DOHH2 (cell line): ENCODE data around the gene FADD.
"Not testable (repeated sequence)": the region's sequence is repeated elsewhere in the genome, so short reads cannot be mapped to it uniquely, and the experiment has no call there.

ENCODE experiments used
- H3F3A ChIP-seq: fragments of 200-600 bp; sonication (generic), shearing (Covaris generic); 2 replicates; pipeline ENCODE4 v1.6.0; 2016; ENCODE audit warnings: antibody characterized with exemption, mild to moderate bottlenecking; ENCODE audit not compliant: control insufficient read depth, insufficient read depth
- H3K27ac ChIP-seq: fragments of 200-600 bp; sonication (generic); 2 replicates; pipeline ENCODE4 v1.5.1; 2014; ENCODE audit warnings: low read depth, mild to moderate bottlenecking, low read length, moderate library complexity
- H3K27me3 ChIP-seq: fragments of 200-600 bp; sonication (generic); 2 replicates; pipeline ENCODE4 v1.6.1; 2014; ENCODE audit warnings: mild to moderate bottlenecking, low read length, mixed read lengths; ENCODE audit not compliant: control insufficient read depth
- H3K36me3 ChIP-seq: fragments of 200-600 bp; sonication (generic); 2 replicates; pipeline ENCODE4 v1.6.1; 2014; ENCODE audit warnings: mild to moderate bottlenecking, low read length, moderate library complexity, mixed read lengths; ENCODE audit not compliant: control insufficient read depth
- H3K4me1 ChIP-seq: fragments of 200-600 bp; sonication (generic); 2 replicates; pipeline ENCODE4 v1.6.1; 2014; ENCODE audit warnings: mild to moderate bottlenecking, low read length, mixed read lengths; ENCODE audit not compliant: control insufficient read depth
- H3K4me2 ChIP-seq: fragments of 200-600 bp; sonication (generic); 2 replicates; pipeline ENCODE4 v1.6.0; 2014; ENCODE audit warnings: mild to moderate bottlenecking, low read length, moderate library complexity
- H3K4me3 ChIP-seq: fragments of 200-600 bp; sonication (generic); 2 replicates; pipeline ENCODE4 v1.5.1; 2014; ENCODE audit warnings: mild to moderate bottlenecking, low read length, mixed read lengths
- H3K79me2 ChIP-seq: fragments of 200-600 bp; sonication (generic); 2 replicates; pipeline ENCODE4 v1.6.1; 2014; ENCODE audit warnings: mild to moderate bottlenecking, low read length, mixed read lengths; ENCODE audit not compliant: control insufficient read depth
- H3K9me2 ChIP-seq: fragments of 200-600 bp; sonication (generic); replicated peaks from 2 replicates; pipeline ENCODE4 v1.6.1; 2014; ENCODE audit warnings: mild to moderate bottlenecking, low read length, mixed read lengths; ENCODE audit not compliant: control insufficient read depth
- H3K9me3 ChIP-seq: fragments of 200-600 bp; sonication (generic); 2 replicates; pipeline ENCODE4 v1.6.1; 2014; ENCODE audit warnings: antibody characterized with exemption, low read length, mixed read lengths; ENCODE audit not compliant: control insufficient read depth, insufficient read depth
- H4K20me1 ChIP-seq: fragments of 200-600 bp; sonication (generic); 2 replicates; pipeline ENCODE4 v1.6.0; 2014; ENCODE audit warnings: low read depth, mild to moderate bottlenecking, antibody characterized with exemption, low read length, moderate library complexity; ENCODE audit not compliant: control insufficient read depth, insufficient read depth
- CTCF ChIP-seq: fragments of 200-600 bp; sonication (generic); IDR thresholded peaks from one replicate; pipeline ENCODE4 v1.5.1; 2014; ENCODE audit warnings: antibody characterized with exemption, mild to moderate bottlenecking, low read depth, low read length; ENCODE audit not compliant: poor library complexity, severe bottlenecking
- EZH2phosphoT487 ChIP-seq: fragments of 200-600 bp; sonication (generic); IDR thresholded peaks from 2 replicates; pipeline ENCODE4 v1.6.1; 2017; ENCODE audit warnings: borderline replicate concordance, mild to moderate bottlenecking, antibody characterized with exemption, low read length, moderate library complexity, mixed read lengths

FADD gene

GRCh38 chr11:70200212-70200844 is 2.8 kb upstream of the FADD start:
- no peaks in the 10 kb centered on the region for H3K9me3 ChIP-seq
- H3K79me2 ChIP-seq: peaks cover 22% of the 10 kb centered on the region
- no peaks in the 10 kb centered on the region for H3K9me2 ChIP-seq
- H3K4me3 ChIP-seq: no peak overlapping the region
- no peak overlapping the region for H3K27ac ChIP-seq
- H3K27me3 ChIP-seq: no peaks in the 10 kb centered on the region
- no peak for TF ChIP-seq CTCF
- TF ChIP-seq EZH2phosphoT487: no peak
- H3K4me1 ChIP-seq: peaks cover 24% of the 10 kb centered on the region
- H3K4me2 ChIP-seq: no peak overlapping the region
- no peaks in the 10 kb centered on the region for H3F3A ChIP-seq
- H4K20me1 ChIP-seq: peaks cover 14% of the 10 kb centered on the region; the same call in 1 of the 2 replicates
- peaks cover 19% of the 10 kb centered on the region for H3K36me3 ChIP-seq

- H3K9me3 ChIP-seq, H3K27ac ChIP-seq, H3K27me3 ChIP-seq, H3K4me2 ChIP-seq, H3K4me3 ChIP-seq, H3K9me2 ChIP-seq, H3F3A ChIP-seq: not testable (repeated sequence)
- Histone ChIP-seq H3K4me1 (peaks cover 24% of the 10 kb centered on the region), H3K36me3 (peaks cover 26% of the 10 kb centered on the region), H4K20me1 (peaks cover 20% of the 10 kb centered on the region; the same call in 1 of the 2 replicates), H3K79me2 (peaks cover 30% of the 10 kb centered on the region)
Measured at GRCh38 chr11:70201047-70201446, 2.0 kb upstream of the FADD start.

- H3K4me3 ChIP-seq: peak overlapping the region; percentile 98
- H3K4me1 ChIP-seq: peaks cover 24% of the 10 kb centered on the region
- peaks cover 41% of the 10 kb centered on the region for H3K79me2 ChIP-seq
- no peak overlapping the region for H3K27ac ChIP-seq
- H3K27me3 ChIP-seq: no peaks in the 10 kb centered on the region
- H3F3A ChIP-seq: no peaks in the 10 kb centered on the region
- H3K4me2 ChIP-seq: peak overlapping the region; percentile 88
- H4K20me1 ChIP-seq: peaks cover 31% of the 10 kb centered on the region; the same call in 1 of the 2 replicates
- H3K36me3 ChIP-seq: peaks cover 38% of the 10 kb centered on the region
- no peaks in the 10 kb centered on the region for H3K9me3 ChIP-seq
- no peaks in the 10 kb centered on the region for H3K9me2 ChIP-seq
- TF ChIP-seq CTCF (no peak), EZH2phosphoT487 (no peak)
Measured at GRCh38 chr11:70201882-70202861, 924 bp upstream of the FADD start.
